Thyroid gland (tissue), 4 donors: ENCODE data around the gene MDH1. TPM values are rescaled to one million over a fixed set of nuclear protein-coding genes. Genes with fewer than 3 reads are reported as not detected.
"Not testable (repeated sequence)": the region's sequence is repeated elsewhere in the genome, so short reads cannot be mapped to it uniquely, and the experiment has no call there.

Experiments
- DNase-seq, 2 donors: peaks; one replicate each; pipeline ENCODE4 v3.0.0-alpha.2; 2019
- H3K27ac ChIP-seq, 3 donors: fragments of 200-600 bp; sonication (generic); 1 replicate in 2 of 3; 2 replicates in 1 of 3; pipeline ENCODE4 v1.5.1; 2016 to 2019; ENCODE audit warnings: mild to moderate bottlenecking in 1 of 3, moderate library complexity in 1 of 3
- H3K27me3 ChIP-seq: fragments of 200-600 bp; sonication (generic); one replicate; pipeline ENCODE4 v1.5.1; 2019
- H3K36me3 ChIP-seq, 2 donors: fragments of 200-600 bp; sonication (generic); one replicate each; pipeline ENCODE4 v1.5.1; 2016 to 2019
- H3K4me1 ChIP-seq, 2 donors: fragments of 200-600 bp; sonication (generic); one replicate each; pipeline ENCODE4 v1.5.1; 2017 to 2019
- H3K4me3 ChIP-seq, 3 donors: fragments of 200-600 bp; sonication (generic); replicated peaks in 1 of 3; 1 replicate in 2 of 3; 2 replicates in 1 of 3; pipeline ENCODE4 v1.5.1; 2016; ENCODE audit warnings: mild to moderate bottlenecking in 1 of 3
- H3K9me3 ChIP-seq: fragments of 200-600 bp; sonication (generic); one replicate; pipeline ENCODE4 v1.5.1; 2017
- POLR2A ChIP-seq, 2 donors: fragments of 450-650 bp; IDR thresholded peaks; one replicate each; pipeline ENCODE4 v1.6.1; 2017; ENCODE audit warnings: antibody characterized with exemption in 2 of 2, mild to moderate bottlenecking in 2 of 2, moderate library complexity in 1 of 2
- WGBS, 2 donors: methylation state at CpG; one replicate each; pipeline ENCODE4 v1.1.5; 2017; 5-methylcytosine and 5-hydroxymethylcytosine counted together
- intact Hi-C: fragments of 100-400 bp; cut with DNase I; formaldehyde crosslinking; loops from one replicate; pipeline ENCODE4 v1.15.1; 2023
- total RNA-seq, 4 donors: library from RNA; depleted of rRNA; stranded (reverse); fragments of >200 nt; gene quantifications; one replicate each; pipeline ENCODE4 v1.2.3, GENCODE V29; 2016
- TF ChIP-seq, protein P1 (sequence below), 6 experiments: fragments of 200-600 bp in 3 of 6; fragments of 450-650 bp in 3 of 6; sonication (generic) in 3 of 6; IDR thresholded peaks; one replicate each; pipeline ENCODE4 v1.5.1; 2016 to 2019; ENCODE audit warnings: antibody characterized with exemption in 6 of 6, mild to moderate bottlenecking in 2 of 6, inconsistent platforms in 1 of 6, moderate library complexity in 1 of 6

Gene MDH1
- total RNA-seq, 4 donors from 2014 or later: 119 to 178 (median 136) TPM

DNA sequence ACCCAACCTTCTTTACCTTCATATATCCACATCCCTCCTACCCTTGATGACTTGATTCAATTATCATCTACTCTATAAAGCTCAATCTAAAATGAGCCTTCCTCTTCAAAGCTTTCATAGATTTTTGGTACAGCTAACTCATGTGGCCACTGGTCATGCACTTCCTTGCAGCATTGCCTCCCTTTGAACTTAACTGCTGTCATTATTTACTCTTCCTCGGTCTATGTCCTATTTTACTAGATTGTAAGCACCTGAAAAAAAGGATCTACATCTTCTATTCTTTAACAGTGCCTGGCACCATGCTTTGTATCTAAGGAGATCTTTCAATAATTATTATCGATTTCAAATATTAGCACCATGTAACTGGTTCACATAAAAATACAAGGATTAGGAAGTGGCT lies 30.6 kb downstream of the MDH1 start:
- H3K36me3 ChIP-seq: no peaks in the 10 kb centered on the region
- no peak overlapping the region for H3K27ac ChIP-seq
- TF ChIP-seq, protein P1, sequence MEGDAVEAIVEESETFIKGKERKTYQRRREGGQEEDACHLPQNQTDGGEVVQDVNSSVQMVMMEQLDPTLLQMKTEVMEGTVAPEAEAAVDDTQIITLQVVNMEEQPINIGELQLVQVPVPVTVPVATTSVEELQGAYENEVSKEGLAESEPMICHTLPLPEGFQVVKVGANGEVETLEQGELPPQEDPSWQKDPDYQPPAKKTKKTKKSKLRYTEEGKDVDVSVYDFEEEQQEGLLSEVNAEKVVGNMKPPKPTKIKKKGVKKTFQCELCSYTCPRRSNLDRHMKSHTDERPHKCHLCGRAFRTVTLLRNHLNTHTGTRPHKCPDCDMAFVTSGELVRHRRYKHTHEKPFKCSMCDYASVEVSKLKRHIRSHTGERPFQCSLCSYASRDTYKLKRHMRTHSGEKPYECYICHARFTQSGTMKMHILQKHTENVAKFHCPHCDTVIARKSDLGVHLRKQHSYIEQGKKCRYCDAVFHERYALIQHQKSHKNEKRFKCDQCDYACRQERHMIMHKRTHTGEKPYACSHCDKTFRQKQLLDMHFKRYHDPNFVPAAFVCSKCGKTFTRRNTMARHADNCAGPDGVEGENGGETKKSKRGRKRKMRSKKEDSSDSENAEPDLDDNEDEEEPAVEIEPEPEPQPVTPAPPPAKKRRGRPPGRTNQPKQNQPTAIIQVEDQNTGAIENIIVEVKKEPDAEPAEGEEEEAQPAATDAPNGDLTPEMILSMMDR (IDR thresholded peaks at IDR 0.05): no peak
- no peak for TF ChIP-seq POLR2A (IDR thresholded peaks at IDR 0.05)
- intact Hi-C loops: no loop called here
- H3K27me3 ChIP-seq: no peaks in the 10 kb centered on the region
- H3K4me3 ChIP-seq: no peak overlapping the region
- 97 to 100% methylated on average over 2 of the region's 2 CpGs for WGBS, 2 donors
- H3K9me3 ChIP-seq: no peaks in the 10 kb centered on the region
- no peak for DNase-seq
- H3K4me1 ChIP-seq: no peaks in the 10 kb centered on the region

DNA sequence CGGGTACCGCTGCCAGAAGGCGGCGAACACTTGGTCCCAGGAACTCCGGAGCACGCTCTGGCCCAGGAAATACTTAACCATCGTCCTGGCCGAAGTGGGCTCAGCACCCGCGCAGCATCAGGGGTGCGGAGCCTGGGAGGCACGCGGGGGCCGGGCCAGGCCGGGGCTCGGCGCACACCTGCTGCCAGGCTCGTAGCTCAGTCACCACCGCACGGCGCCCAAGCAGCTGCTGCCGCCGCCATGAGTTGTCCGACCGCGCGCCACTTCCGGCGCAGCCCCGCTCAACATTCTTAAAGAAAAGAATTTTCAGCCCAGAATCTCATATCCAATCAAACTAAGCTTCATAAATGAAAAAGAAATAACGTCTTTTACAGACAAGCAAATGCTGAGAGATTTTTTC lies 34.0 kb downstream of the MDH1 start:
- Histone ChIP-seq H3K4me3 (no peak overlapping the region), H3K9me3 (no peaks in the 10 kb centered on the region), H3K36me3 (no peaks in the 10 kb centered on the region), H3K4me1 (no peaks in the 10 kb centered on the region), H3K27ac (no peak overlapping the region), H3K27me3 (no peaks in the 10 kb centered on the region)
- TF ChIP-seq, protein P1 (IDR thresholded peaks at IDR 0.05): no peak
- TF ChIP-seq POLR2A (IDR thresholded peaks at IDR 0.05): no peak
- intact Hi-C loops: no loop called here
- DNase-seq: no peak
- WGBS, 2 donors: 95 to 98% methylated on average over 30 to 31 of the region's 31 CpGs

DNA sequence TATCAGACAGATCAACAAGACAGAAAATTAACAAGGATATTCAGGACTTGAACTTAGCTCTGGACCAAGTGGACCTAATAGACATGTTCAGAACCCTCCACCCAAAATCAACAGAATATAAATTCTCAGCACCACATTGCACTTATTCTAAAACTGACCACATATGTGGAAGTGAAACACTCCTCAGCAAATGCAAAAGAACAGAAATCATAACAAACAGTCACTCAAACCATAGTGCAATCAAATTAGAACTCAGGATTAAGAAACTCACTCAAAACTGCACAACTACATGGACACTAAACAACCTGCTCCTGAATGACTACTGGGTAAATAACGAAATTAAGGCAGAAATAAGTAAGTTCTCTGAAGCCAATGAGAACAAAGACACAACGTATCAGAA lies 35.0 kb downstream of the MDH1 start:
- intact Hi-C loops, DNase-seq, H3K27ac ChIP-seq, H3K9me3 ChIP-seq, H3K4me1 ChIP-seq, H3K4me3 ChIP-seq, H3K36me3 ChIP-seq, H3K27me3 ChIP-seq: not testable (repeated sequence)
- WGBS, 2 donors: 86 to 90% methylated on average over 2 of the region's 2 CpGs

DNA sequence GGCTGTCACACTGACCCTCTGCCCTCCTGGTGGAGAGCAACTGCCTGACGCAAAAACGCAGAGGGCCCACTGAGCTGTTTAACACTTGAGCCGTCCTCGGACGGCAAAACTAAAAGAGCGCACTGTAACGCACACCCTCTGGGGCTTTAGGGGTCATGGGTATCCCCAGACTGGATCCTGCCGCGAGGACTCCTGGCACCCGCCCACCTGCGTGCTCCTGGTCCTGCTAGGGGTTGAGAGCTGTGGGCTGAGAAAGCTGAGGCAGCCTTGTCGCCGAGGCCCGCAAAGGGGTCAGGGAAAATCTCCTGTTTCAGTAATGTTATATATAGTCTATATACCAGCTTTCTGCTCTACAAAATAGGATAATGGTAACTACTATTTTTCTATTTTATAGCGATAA lies 39.1 kb downstream of the MDH1 start:
- 92 to 98% methylated on average over 15 of the region's 15 CpGs for WGBS, 2 donors
- no peak overlapping the region for H3K4me3 ChIP-seq
- no peaks in the 10 kb centered on the region for H3K36me3 ChIP-seq
- no peak overlapping the region for H3K27ac ChIP-seq
- no peaks in the 10 kb centered on the region for H3K4me1 ChIP-seq
- intact Hi-C loops: no loop called here
- no peak for TF ChIP-seq POLR2A (IDR thresholded peaks at IDR 0.05)
- TF ChIP-seq, protein P1 (IDR thresholded peaks at IDR 0.05): no peak
- no peaks in the 10 kb centered on the region for H3K9me3 ChIP-seq
- H3K27me3 ChIP-seq: no peaks in the 10 kb centered on the region
- no peak for DNase-seq

DNA sequence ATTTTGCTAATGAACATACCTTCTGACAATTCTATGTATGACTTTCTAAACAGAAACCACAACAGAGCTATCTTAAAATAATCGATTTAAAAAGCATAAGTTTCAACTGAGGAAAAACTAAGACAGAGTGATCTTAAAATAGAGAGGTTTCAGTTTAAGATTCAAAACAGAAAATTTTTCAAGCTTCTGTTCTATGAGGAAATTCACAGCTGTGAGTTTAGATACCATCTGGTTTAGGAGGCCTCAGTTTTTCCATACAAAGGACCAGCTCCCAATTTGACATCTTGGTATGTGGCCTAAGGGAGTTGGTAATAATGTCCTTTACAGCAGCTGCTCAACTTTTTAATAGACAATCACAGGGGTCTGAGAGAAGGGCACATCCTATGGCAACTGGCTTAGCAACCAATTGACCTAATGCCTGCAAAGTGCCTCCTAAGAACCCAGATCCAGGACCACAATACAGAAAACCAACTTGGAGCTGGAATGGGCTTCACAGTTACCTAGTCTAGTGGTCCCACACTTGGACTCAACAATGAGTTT lies 39.7 kb downstream of the MDH1 start:
- intact Hi-C loops: no loop called here
- Histone ChIP-seq H3K36me3 (no peaks in the 10 kb centered on the region), H3K9me3 (no peaks in the 10 kb centered on the region), H3K4me3 (no peak overlapping the region), H3K27ac (no peak overlapping the region), H3K4me1 (no peaks in the 10 kb centered on the region), H3K27me3 (no peaks in the 10 kb centered on the region)
- 93 to 95% methylated on average over 1 of the region's 1 CpG for WGBS, 2 donors
- TF ChIP-seq, protein P1 (IDR thresholded peaks at IDR 0.05): no peak
- TF ChIP-seq POLR2A (IDR thresholded peaks at IDR 0.05): no peak
- DNase-seq: no peak

DNA sequence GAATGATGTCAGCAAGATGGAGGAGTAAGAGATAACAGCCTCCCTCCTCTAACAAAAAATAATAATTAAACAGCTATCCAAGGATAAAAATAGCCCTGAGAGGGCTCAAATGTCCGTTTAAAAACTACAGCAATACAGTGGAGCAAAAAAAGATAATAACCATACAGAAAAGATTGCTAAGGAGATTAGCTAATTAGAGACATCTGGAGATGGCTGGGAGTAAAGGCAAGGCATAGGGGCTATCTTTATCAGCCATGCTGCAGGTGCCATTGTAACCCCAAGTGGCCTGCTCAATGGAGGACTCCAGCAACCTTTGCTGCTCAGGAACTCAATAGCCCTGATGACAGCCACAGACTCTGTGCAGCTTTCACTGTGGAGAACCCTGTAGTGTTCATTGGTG lies 42.7 kb downstream of the MDH1 start:
- Histone ChIP-seq H3K4me1 (no peaks in the 10 kb centered on the region), H3K27ac (no peak overlapping the region), H3K27me3 (no peaks in the 10 kb centered on the region), H3K4me3 (no peak overlapping the region), H3K9me3 (no peaks in the 10 kb centered on the region), H3K36me3 (no peaks in the 10 kb centered on the region)
- intact Hi-C loops: no loop called here
- no peak for TF ChIP-seq POLR2A (IDR thresholded peaks at IDR 0.05)
- TF ChIP-seq, protein P1 (IDR thresholded peaks at IDR 0.05): no peak
- WGBS, 2 donors: 54 to 74% methylated on average over 1 of the region's 1 CpG
- DNase-seq: no peak
